ENCODE results near the gene ARHGAP10.

DNA sequence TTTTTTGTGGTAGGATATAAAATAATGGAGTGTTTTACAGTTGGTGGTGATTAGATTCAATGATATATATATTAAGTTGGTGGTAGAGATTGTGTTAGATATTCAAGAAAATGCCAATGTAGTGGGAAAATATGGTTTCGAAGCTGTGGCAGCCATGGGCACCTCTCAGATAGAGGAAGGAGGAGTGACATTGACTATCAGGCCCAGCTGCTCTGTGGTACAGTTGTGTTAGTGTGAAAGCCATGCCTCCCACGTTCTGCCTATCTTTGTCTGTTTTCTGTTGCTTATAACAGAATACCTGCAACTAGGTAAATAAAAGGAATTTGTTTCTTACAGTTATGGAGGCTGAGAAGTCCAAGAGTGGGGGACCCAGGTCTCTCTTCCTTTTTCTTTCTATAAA is 101.9 kb downstream of the ARHGAP10 start:
- TF ChIP-seq POLR2A (IDR thresholded peaks at IDR 0.05) (no peak), CTCF (IDR thresholded peaks at IDR 0.05) (no peak)

Data from testis (tissue), 2 donors.